Bronchial epithelial cell (primary cell): ENCODE measurements around the gene PARL. TPM values are rescaled to one million over a fixed set of nuclear protein-coding genes. Genes with fewer than 3 reads are reported as not detected.

Experiments
- DNase-seq: peaks from one replicate; pipeline ENCODE4 v3.0.0-alpha.2; 2010; ENCODE audit warnings: low read depth
- FAIRE-seq: peaks from 2 replicates; lab custom pipeline; 2011; peaks lifted over from hg19 to GRCh38; lab: Jason Lieb, UNC
- H3K27me3 ChIP-seq: 2 replicates; pipeline ENCODE4 v1.5.1; 2011; ENCODE audit warnings: low read length; ENCODE audit not compliant: control insufficient read depth, insufficient read depth
- H3K36me3 ChIP-seq: 2 replicates; pipeline ENCODE4 v1.5.1; 2011; ENCODE audit warnings: low read length; ENCODE audit not compliant: control insufficient read depth, insufficient read depth
- H3K4me3 ChIP-seq: 2 replicates; pipeline ENCODE4 v1.5.1; 2011; ENCODE audit warnings: mild to moderate bottlenecking, low read depth, low read length, control low read depth
- CTCF ChIP-seq: IDR thresholded peaks from 2 replicates; pipeline ENCODE4 v1.5.1; 2011; ENCODE audit warnings: mild to moderate bottlenecking, moderate library complexity, low read length, control low read depth, inconsistent platforms; ENCODE audit not compliant: insufficient read depth, severe bottlenecking
- total RNA-seq: library from RNA; depleted of rRNA; stranded (reverse); fragments of >200 nt; gene quantifications from 2 replicates; pipeline ENCODE4 v1.2.1, GENCODE V29; 2014

PARL gene
- total RNA-seq, 1 donor from 2014 or later: 75.6 TPM

GRCh38 chr3:183909030-183909600 lies 24.4 kb upstream of the PARL start:
- no peak for FAIRE-seq
- Histone ChIP-seq H3K4me3 (no peak overlapping the region), H3K36me3 (no peaks in the 10 kb centered on the region), H3K27me3 (no peaks in the 10 kb centered on the region)
- no peak for TF ChIP-seq CTCF
- DNase-seq: no peak

GRCh38 chr3:183907911-183908331 lies 23.2 kb upstream of the PARL start:
- no peaks in the 10 kb centered on the region for H3K27me3 ChIP-seq
- no peak for TF ChIP-seq CTCF
- no peak overlapping the region for H3K4me3 ChIP-seq
- FAIRE-seq (no peak), DNase-seq (no peak)
- no peaks in the 10 kb centered on the region for H3K36me3 ChIP-seq

GRCh38 chr3:183907176-183907575 lies 22.5 kb upstream of the PARL start:
- H3K4me3 ChIP-seq: no peak overlapping the region
- H3K36me3 ChIP-seq: no peaks in the 10 kb centered on the region
- FAIRE-seq: no peak
- no peak for TF ChIP-seq CTCF
- H3K27me3 ChIP-seq: no peaks in the 10 kb centered on the region
- no peak for DNase-seq

DNA sequence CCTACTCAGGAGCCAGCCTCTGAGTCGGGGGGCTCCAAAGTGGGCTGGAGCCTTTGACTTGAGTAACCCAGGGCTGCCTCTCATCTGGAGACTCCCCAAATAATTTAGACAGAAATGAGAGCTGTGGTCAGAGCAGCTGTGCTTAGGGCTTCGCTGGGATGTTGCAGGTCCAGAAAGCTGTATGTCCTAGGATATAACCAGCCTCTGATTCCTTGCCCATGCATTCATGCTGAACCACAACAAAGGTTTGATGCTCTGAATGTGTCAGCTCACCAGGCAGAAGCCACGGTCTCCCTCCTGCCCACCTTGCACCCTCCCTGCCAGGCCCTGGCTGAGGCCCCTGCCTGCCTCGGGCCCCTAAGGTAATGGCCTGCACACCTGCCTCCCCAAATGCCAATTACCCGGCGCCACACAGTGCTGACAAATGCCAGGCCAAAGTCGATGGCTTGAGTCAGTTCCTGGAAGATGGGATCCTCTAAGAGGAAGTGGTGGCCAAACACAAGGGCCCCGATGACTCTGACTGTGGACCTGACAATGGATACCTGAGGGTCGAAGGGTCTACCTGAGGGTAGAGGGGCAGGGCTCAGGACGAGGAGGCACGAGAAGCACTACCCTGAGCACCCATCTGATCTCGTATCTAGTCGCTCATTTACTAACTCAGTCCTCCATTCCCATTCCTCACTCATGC lies 21.7 kb upstream of the PARL start:
- DNase-seq (no peak), FAIRE-seq (peak; percentile 58)

DNA sequence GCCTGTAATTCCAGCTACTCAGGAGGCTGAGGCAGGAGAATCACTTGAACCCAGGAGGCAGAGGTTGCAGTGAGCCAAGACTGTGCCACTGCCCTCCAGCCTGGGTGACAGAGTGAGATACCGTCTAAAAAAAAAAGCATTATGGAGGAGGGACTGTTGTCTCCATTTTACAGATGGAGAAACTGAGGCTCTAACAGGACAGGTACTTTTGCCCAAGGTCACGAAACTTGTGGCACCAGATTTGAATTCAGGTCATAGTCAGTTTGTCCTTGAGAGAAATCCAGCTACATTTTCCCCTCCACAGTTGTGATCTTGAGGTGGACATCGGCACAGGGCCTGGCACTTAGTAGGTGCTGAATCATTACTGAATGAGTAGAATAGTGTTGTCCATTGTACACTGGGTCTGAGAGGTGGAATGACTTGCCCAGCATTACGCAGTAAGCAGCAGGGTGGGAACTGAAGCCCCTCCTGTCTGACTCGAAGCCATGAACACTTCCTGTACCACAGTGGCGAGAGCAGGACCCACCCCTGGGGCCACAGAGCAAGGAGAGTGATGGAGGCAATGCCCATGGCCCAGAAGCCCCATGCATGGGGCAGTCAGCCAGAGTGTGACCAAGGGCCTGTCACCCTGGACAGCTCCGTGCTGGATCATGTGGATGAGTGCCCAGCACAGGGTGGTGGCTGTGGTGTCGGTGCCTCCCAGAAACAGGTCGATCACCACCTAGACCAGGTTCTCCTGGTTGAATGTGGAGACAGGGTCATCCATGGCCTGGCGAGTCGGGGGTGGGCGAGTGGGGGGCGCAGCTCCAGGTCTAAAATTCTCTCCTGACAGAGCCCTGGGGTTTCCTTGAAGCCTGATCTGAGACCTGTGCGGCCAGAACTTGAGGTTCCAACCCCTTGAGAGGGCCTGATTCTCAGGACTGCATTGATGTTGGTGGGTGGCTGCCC lies 20.4 kb upstream of the PARL start:
- Histone ChIP-seq H3K36me3 (no peaks in the 10 kb centered on the region), H3K4me3 (no peak overlapping the region), H3K27me3 (no peaks in the 10 kb centered on the region)
- DNase-seq: no peak
- TF ChIP-seq CTCF: no peak
- FAIRE-seq: peak; percentile 32

More for the DNA sequence above, 21.7 kb upstream of the PARL start:
- Histone ChIP-seq H3K4me3 (no peak overlapping the region), H3K27me3 (no peaks in the 10 kb centered on the region), H3K36me3 (no peaks in the 10 kb centered on the region)
- no peak for TF ChIP-seq CTCF
